B cell (primary cell): Measurements from ENCODE around the gene NLGN1. TPM values are rescaled to one million over a fixed set of nuclear protein-coding genes. Genes with fewer than 3 reads are reported as not detected.

Source experiments
- ATAC-seq: fragments of 200-7000 bp; cut with Tn5 transposase; one replicate; pipeline ENCODE4 v1.10.0; 2021; ENCODE audit warnings: low read depth, mild to moderate bottlenecking, moderate number of reproducible peaks, moderate library complexity
- CTCF ChIA-PET: fragments of 350-600 bp; sonication (Branson Sonifier 250); formaldehyde crosslinking; loops from one replicate; lab custom pipeline; 2021; ENCODE audit warnings: antibody characterized with exemption, inconsistent platforms; lab: Charles Lee
- POLR2A ChIA-PET: fragments of 350-600 bp; sonication (Branson Sonifier 250); formaldehyde crosslinking; loops from one replicate; lab custom pipeline; 2021; ENCODE audit warnings: antibody characterized with exemption; lab: Charles Lee
- DNase-seq: peaks from one replicate; pipeline ENCODE4 v3.0.0; 2013
- H2AFZ ChIP-seq: 2 replicates; pipeline ENCODE4 v1.6.1; 2012; ENCODE audit warnings: mild to moderate bottlenecking, low read depth, low read length; ENCODE audit not compliant: insufficient read depth, poor library complexity, severe bottlenecking
- H3K27ac ChIP-seq, 2 donors: 1 replicate in 1 of 2; 2 replicates in 1 of 2; pipeline ENCODE4 v1.5.1; 2012 to 2013; ENCODE audit warnings: low read length in 2 of 2, mild to moderate bottlenecking in 2 of 2, moderate library complexity in 1 of 2
- H3K27me3 ChIP-seq, 4 experiments: fragments of 200-600 bp in 1 of 4; sonication (generic) in 1 of 4; replicated peaks in 1 of 4; 1 replicate in 2 of 4; 2 replicates in 2 of 4; pipeline versions ENCODE4 v1.6.1 to v1.7.0; 2013 to 2016; ENCODE audit warnings: low read length in 3 of 4, mild to moderate bottlenecking in 2 of 4, mixed read lengths in 1 of 4, moderate library complexity in 1 of 4; ENCODE audit not compliant: insufficient read depth in 4 of 4, control insufficient read depth in 3 of 4; ENCODE audit errors: control extremely low read depth in 1 of 4
- H3K36me3 ChIP-seq, 2 experiments: replicated peaks in 1 of 2; 1 replicate in 1 of 2; 2 replicates in 1 of 2; pipeline versions ENCODE4 v1.6.1 to v1.7.1; 2013; ENCODE audit warnings: low read length in 1 of 2; ENCODE audit not compliant: insufficient read depth in 2 of 2, control insufficient read depth in 1 of 2; ENCODE audit errors: control extremely low read depth in 1 of 2, extremely low read depth in 1 of 2
- H3K4me1 ChIP-seq, 2 donors: fragments of 200-600 bp in 1 of 2; sonication (generic) in 1 of 2; 1 replicate in 1 of 2; 2 replicates in 1 of 2; pipeline versions ENCODE4 v1.5.1 to v1.6.1; 2013 to 2017; ENCODE audit warnings: low read length in 2 of 2; ENCODE audit not compliant: control insufficient read depth in 2 of 2, insufficient read depth in 2 of 2
- H3K4me2 ChIP-seq: replicated peaks from 2 replicates; pipeline ENCODE3; 2012; ENCODE audit warnings: mild to moderate bottlenecking, low read depth, low read length; ENCODE audit not compliant: poor library complexity, severe bottlenecking
- H3K4me3 ChIP-seq, 5 experiments: fragments of 200-600 bp in 1 of 5; sonication (generic) in 1 of 5; 1 replicate in 3 of 5; 2 replicates in 2 of 5; pipeline versions ENCODE4 v1.5.1 to v1.7.0; 2011 to 2016; ENCODE audit warnings: low read length in 4 of 5, mild to moderate bottlenecking in 4 of 5, low read depth in 2 of 5, control low read depth in 1 of 5, moderate library complexity in 1 of 5; ENCODE audit not compliant: insufficient read depth in 1 of 5; ENCODE audit errors: control extremely low read depth in 1 of 5, extremely low read depth in 1 of 5
- H3K79me2 ChIP-seq: fragments of 200-600 bp; sonication (generic); one replicate; pipeline ENCODE4 v1.6.0; 2016; ENCODE audit warnings: low read length; ENCODE audit not compliant: control insufficient read depth, insufficient read depth
- H3K9ac ChIP-seq: fragments of 200-600 bp; sonication (generic); 2 replicates; pipeline ENCODE4 v1.6.1; 2017; ENCODE audit warnings: mild to moderate bottlenecking, low read length, moderate library complexity
- H3K9me3 ChIP-seq, 3 donors: one replicate each; pipeline versions ENCODE4 v1.6.1 to v1.7.1; 2013; ENCODE audit warnings: low read length in 2 of 3; ENCODE audit not compliant: control insufficient read depth in 2 of 3, insufficient read depth in 1 of 3; ENCODE audit errors: control extremely low read depth in 1 of 3
- H4K20me1 ChIP-seq: 2 replicates; pipeline ENCODE4 v1.6.0; 2012; ENCODE audit warnings: mild to moderate bottlenecking, low read length; ENCODE audit not compliant: insufficient read depth, control insufficient read depth, poor library complexity, severe bottlenecking
- H3K27ac Mint-ChIP-seq: one replicate; pipeline ENCODE4 v1.8.0; 2021; ENCODE audit warnings: mixed read lengths
- H3K27me3 Mint-ChIP-seq: one replicate; pipeline ENCODE4 v1.8.0; 2021; ENCODE audit warnings: mixed read lengths
- H3K4me1 Mint-ChIP-seq: one replicate; pipeline ENCODE4 v1.8.0; 2021; ENCODE audit warnings: mixed read lengths
- H3K4me3 Mint-ChIP-seq: one replicate; pipeline ENCODE4 v1.8.0; 2021; ENCODE audit warnings: mixed read lengths
- H3K9me3 Mint-ChIP-seq: one replicate; pipeline ENCODE4 v1.8.0; 2022; ENCODE audit warnings: mixed read lengths; ENCODE audit not compliant: insufficient read depth
- CTCF ChIP-seq: fragments of 200-600 bp; IDR thresholded peaks from one replicate; pipeline ENCODE4 v1.8.0; 2022; ENCODE audit warnings: antibody characterized with exemption, mild to moderate bottlenecking
- EZH2 ChIP-seq: IDR thresholded peaks from 2 replicates; pipeline ENCODE4 v1.6.1; 2012; ENCODE audit warnings: borderline replicate concordance, low read depth, mild to moderate bottlenecking, moderate library complexity, low read length; ENCODE audit not compliant: insufficient read depth, poor library complexity, severe bottlenecking
- WGBS: methylation state at CpG from one replicate; pipeline ENCODE4 v1.1.5; 2013; ENCODE audit warnings: missing lambda C conversion rate; ENCODE audit not compliant: insufficient coverage; 5-methylcytosine and 5-hydroxymethylcytosine counted together
- intact Hi-C: fragments of 100-400 bp; cut with micrococcal nuclease; formaldehyde crosslinking; loops from one replicate; pipeline ENCODE4 v1.10.0; 2022
- polyA plus RNA-seq: library from polyadenylated mRNA; depleted of rRNA; stranded (reverse); fragments of >200 nt; gene quantifications from 2 replicates; pipeline ENCODE4 v1.2.3, GENCODE V29; 2012
- total RNA-seq, 2 donors: library from RNA; stranded (reverse); fragments of 120-200 nt in 1 of 2; gene quantifications; 1 replicate in 1 of 2; 2 replicates in 1 of 2; pipeline versions ENCODE4 v1.2.3 to v1.2.4, GENCODE V29; 2013 to 2022

The NLGN1 gene
- total and polyA plus RNA-seq, 2 donors (not counting 1 experiment from before 2014, with no cell fraction given) = not detected

DNA sequence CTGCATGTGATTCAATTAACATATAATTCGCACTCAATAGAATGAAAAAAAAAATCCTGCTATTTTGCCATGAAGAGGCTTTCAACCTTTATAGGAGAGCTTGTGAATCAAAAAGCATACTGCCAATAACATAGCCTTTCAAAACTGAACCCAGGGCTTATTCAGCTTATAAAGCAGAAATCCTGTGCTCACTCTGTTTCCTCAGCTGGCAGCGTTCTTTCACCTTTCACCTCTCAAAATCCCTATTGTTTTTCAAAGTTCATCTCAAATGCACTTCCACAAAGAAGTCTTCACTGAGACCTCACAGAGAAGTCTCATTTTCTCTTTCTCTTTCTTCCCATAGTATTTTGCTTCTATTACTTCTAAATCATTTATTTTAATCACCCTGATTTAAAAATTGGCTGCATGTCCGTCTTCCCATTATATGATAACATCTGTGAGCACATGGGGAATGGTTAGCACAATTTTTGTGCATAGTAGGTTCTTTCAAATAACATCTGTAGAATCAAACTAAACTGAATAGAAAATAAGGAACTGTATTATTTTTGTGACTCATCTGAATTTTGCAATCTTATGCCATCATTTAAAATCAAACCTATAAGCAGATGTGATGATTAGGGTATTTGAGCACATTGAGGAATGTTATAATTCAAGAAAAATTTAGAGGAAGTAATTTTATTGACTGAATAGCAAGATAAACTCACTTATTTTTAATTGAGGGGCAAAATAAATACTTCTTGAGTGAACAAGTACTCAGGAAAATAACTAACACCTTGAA lies 373.4 kb downstream of the NLGN1 start:
- DNase-seq (no peak), ATAC-seq (no peak)
- TF ChIP-seq EZH2 (no peak), CTCF (no peak)
- Histone ChIP-seq H3K4me1 (no peaks in the 10 kb centered on the region), H3K27ac (no peak overlapping the region), H3K9me3 (peaks cover 0 to 1% (median 0%) of the 10 kb centered on the region in 3 donors), H3K79me2 (no peaks in the 10 kb centered on the region), H3K27me3 (no peaks in the 10 kb centered on the region), H3K36me3 (no peaks in the 10 kb centered on the region), H3K9ac (no peak overlapping the region), H3K4me3 (no peak overlapping the region), H3K4me2 (no peak overlapping the region), H2AFZ (no peak overlapping the region), H4K20me1 (no peaks in the 10 kb centered on the region)
- ChIA-PET POLR2A (no interaction called here), CTCF (no interaction called here)
- no peaks in the 10 kb centered on the region for H3K4me1 Mint-ChIP-seq
- intact Hi-C loops = no loop called here
- H3K4me3 Mint-ChIP-seq = no peak overlapping the region
- WGBS = 92% methylated on average over 1 of the region's 3 CpGs
- no peaks in the 10 kb centered on the region for H3K27me3 Mint-ChIP-seq
- no peak overlapping the region for H3K27ac Mint-ChIP-seq
- H3K9me3 Mint-ChIP-seq = no peaks in the 10 kb centered on the region

DNA sequence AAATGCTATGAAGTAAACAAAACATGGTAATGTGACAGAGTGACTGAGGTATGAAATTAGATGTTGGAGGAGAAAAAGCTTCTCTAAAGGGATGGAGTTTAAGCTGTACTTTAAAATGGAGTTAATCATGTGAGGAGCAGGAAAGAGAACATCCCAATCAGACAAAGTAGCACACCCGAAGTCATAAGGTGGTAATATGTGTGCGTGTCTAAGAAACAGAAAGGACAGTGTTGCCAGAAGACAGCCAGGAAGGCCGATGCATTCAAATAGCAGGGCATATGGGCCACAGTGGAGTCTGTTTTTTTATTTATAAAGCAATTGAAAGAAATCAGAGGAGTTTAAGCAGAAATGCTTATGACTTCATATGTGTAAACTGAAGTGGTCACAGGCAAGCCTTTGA lies 376.3 kb downstream of the NLGN1 start:
- Histone ChIP-seq H3K9me3 (no peaks in the 10 kb centered on the region), H3K36me3 (no peaks in the 10 kb centered on the region), H4K20me1 (no peaks in the 10 kb centered on the region), H2AFZ (no peak overlapping the region), H3K79me2 (no peaks in the 10 kb centered on the region), H3K4me1 (no peaks in the 10 kb centered on the region), H3K4me2 (no peak overlapping the region), H3K27ac (no peak overlapping the region), H3K27me3 (no peaks in the 10 kb centered on the region), H3K4me3 (no peak overlapping the region), H3K9ac (no peak overlapping the region)
- no peak overlapping the region for H3K4me3 Mint-ChIP-seq
- DNase-seq = no peak
- no peak overlapping the region for H3K27ac Mint-ChIP-seq
- H3K9me3 Mint-ChIP-seq = no peaks in the 10 kb centered on the region
- H3K4me1 Mint-ChIP-seq = no peaks in the 10 kb centered on the region
- CTCF ChIA-PET = no interaction called here
- ATAC-seq = no peak
- TF ChIP-seq CTCF (no peak), EZH2 (no peak)
- 93% methylated on average over 2 of the region's 3 CpGs for WGBS
- no peaks in the 10 kb centered on the region for H3K27me3 Mint-ChIP-seq
- intact Hi-C loops = no loop called here
- POLR2A ChIA-PET = no interaction called here
